Measurements from ENCODE around the gene C7.

DNA sequence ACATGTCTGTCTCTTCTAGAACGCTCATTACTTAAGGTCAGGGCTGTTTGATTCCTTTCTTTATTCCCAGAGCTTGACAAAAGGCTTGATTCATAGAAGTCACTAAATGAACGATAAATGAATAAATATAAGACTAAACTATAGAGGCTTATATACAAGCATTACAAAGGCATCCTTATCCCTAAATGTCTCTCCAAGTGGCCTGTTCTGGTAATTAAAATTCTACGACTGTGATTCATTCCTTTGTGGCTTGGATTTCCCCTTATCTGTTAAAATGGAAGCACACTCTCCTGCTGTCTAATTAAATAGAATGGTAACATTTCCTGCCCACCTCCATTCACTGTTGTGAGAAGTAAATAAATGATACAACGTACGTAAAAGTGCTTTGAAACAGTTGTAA, 49.5 kb downstream of the C7 start:
- no peak for TF ChIP-seq POLR2AphosphoS5 (IDR thresholded peaks at IDR 0.05; ENCODE audit: low read depth, low read length)
- no peak for TF ChIP-seq POLR2A (IDR thresholded peaks at IDR 0.05; ENCODE audit: low read depth, low read length)
- TF ChIP-seq TAF1 (IDR thresholded peaks at IDR 0.05; ENCODE audit: borderline replicate concordance, low read depth, low read length) = no peak

Data from GM12892 (cell line).